Ishikawa (cell line): ENCODE results near the gene ADA.

ENCODE experiments used
- CEBPB ChIP-seq: IDR thresholded peaks from 2 replicates; pipeline ENCODE4 v1.6.1; 2012
- CREB1 ChIP-seq: IDR thresholded peaks from 2 replicates; pipeline ENCODE4 v1.6.1; 2012; ENCODE audit warnings: low read depth
- EGR1 ChIP-seq: IDR thresholded peaks from 2 replicates; pipeline ENCODE4 v1.6.1; 2012
- EP300 ChIP-seq: IDR thresholded peaks from 2 replicates; pipeline ENCODE4 v1.6.1; 2012; ENCODE audit warnings: borderline replicate concordance
- FOXM1 ChIP-seq: IDR thresholded peaks from 2 replicates; pipeline ENCODE4 v1.6.1; 2012; ENCODE audit warnings: low read depth, borderline replicate concordance
- NFIC ChIP-seq: IDR thresholded peaks from 2 replicates; pipeline ENCODE4 v1.6.1; 2012
- RAD21 ChIP-seq: IDR thresholded peaks from 2 replicates; pipeline ENCODE4 v1.6.1; 2012; ENCODE audit warnings: low read depth
- TAF1 ChIP-seq: IDR thresholded peaks from 2 replicates; pipeline ENCODE4 v1.6.1; 2012; ENCODE audit warnings: low read depth, mild to moderate bottlenecking
- TCF12 ChIP-seq: IDR thresholded peaks from 2 replicates; pipeline ENCODE4 v1.6.1; 2012; ENCODE audit warnings: low read depth
- TEAD4 ChIP-seq: IDR thresholded peaks from 2 replicates; pipeline ENCODE4 v1.6.1; 2012
- YY1 ChIP-seq: IDR thresholded peaks from 2 replicates; pipeline ENCODE4 v1.6.1; 2012; ENCODE audit warnings: low read depth
- ZBTB7A ChIP-seq: IDR thresholded peaks from 2 replicates; pipeline ENCODE4 v1.6.1; 2012; ENCODE audit warnings: low read depth
- TF ChIP-seq, protein P1 (sequence below): IDR thresholded peaks from 2 replicates; pipeline ENCODE4 v1.6.1; 2012
- TF ChIP-seq, protein P2 (sequence below): IDR thresholded peaks from 2 replicates; pipeline ENCODE4 v1.6.1; 2012; ENCODE audit warnings: low read depth, mild to moderate bottlenecking
- TF ChIP-seq, protein P3 (sequence below): IDR thresholded peaks from 2 replicates; pipeline ENCODE4 v1.6.1; 2012

ADA gene

DNA sequence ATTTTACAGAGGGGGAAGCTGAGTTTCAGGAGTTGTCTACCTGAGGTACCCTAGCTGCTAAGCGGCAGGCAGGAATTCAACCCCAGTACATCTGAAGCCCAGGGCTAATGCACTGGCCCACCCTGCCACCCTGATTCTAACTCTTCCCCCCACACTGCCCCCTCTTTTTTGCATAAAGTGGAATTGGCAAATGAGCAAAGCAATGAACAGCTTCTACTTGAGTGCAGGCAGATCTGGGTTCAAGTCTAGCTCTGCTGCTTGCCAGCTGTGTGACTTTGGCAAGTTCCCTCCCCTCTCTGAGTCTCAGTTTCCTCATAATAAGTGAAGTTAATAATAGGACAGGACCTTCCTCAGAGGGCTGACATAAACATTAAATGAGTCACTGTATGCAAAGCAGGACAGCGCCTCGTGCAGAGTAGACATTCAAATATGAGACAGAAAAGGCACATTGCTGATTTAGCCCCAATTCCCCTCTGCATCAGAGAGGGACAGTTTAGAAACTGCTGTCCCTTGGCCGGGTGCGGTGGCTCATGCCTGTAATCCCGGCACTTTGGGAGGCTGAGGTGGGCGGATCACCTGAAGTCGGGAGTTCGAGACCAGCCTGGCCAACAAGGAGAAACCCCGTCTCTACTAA, 4.7 kb downstream of the ADA start:
- TF ChIP-seq TAF1 (no peak), CEBPB (no peak), YY1 (no peak), EGR1 (no peak), ZBTB7A (no peak), FOXM1 (no peak), CREB1 (no peak), NFIC (no peak), TCF12 (no peak), TEAD4 (no peak), RAD21 (no peak), EP300 (no peak)
- TF ChIP-seq, protein P1, sequence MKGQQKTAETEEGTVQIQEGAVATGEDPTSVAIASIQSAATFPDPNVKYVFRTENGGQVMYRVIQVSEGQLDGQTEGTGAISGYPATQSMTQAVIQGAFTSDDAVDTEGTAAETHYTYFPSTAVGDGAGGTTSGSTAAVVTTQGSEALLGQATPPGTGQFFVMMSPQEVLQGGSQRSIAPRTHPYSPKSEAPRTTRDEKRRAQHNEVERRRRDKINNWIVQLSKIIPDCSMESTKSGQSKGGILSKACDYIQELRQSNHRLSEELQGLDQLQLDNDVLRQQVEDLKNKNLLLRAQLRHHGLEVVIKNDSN, result no peak
- TF ChIP-seq, protein P2, sequence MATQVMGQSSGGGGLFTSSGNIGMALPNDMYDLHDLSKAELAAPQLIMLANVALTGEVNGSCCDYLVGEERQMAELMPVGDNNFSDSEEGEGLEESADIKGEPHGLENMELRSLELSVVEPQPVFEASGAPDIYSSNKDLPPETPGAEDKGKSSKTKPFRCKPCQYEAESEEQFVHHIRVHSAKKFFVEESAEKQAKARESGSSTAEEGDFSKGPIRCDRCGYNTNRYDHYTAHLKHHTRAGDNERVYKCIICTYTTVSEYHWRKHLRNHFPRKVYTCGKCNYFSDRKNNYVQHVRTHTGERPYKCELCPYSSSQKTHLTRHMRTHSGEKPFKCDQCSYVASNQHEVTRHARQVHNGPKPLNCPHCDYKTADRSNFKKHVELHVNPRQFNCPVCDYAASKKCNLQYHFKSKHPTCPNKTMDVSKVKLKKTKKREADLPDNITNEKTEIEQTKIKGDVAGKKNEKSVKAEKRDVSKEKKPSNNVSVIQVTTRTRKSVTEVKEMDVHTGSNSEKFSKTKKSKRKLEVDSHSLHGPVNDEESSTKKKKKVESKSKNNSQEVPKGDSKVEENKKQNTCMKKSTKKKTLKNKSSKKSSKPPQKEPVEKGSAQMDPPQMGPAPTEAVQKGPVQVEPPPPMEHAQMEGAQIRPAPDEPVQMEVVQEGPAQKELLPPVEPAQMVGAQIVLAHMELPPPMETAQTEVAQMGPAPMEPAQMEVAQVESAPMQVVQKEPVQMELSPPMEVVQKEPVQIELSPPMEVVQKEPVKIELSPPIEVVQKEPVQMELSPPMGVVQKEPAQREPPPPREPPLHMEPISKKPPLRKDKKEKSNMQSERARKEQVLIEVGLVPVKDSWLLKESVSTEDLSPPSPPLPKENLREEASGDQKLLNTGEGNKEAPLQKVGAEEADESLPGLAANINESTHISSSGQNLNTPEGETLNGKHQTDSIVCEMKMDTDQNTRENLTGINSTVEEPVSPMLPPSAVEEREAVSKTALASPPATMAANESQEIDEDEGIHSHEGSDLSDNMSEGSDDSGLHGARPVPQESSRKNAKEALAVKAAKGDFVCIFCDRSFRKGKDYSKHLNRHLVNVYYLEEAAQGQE, result no peak
- TF ChIP-seq, protein P3, sequence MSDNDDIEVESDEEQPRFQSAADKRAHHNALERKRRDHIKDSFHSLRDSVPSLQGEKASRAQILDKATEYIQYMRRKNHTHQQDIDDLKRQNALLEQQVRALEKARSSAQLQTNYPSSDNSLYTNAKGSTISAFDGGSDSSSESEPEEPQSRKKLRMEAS, result no peak; the same call in 1 of the 2 replicates

DNA sequence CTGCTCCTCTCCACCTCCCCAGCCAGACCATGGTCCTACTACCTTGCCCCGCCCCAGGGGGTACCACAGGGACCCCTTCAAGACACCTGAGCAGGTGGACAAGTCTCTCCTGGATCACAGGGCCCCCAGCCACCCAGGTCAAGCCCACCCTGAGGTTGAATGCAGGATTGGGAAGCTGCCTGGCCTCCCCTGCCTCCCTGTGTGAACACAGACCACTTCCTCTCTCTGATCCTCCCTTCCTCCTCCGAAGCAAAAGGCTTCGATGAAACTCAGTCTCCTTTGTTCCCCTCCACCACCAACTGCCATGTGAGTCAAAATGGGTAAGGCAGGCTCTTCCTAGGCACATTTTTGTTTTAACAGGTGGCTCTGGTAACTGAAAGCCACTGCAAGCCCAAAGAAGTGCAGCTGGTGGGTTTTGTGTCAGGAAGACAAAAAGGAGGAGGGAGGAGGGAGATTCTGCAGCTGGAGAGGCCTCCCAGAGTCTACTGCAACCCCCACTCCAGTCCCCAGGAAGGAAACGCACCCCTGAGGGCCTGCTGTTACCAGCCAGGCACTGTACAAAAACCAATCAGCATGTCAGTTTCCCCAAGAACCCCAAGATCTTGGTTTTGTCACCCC, 5.4 kb downstream of the ADA start:
- TF ChIP-seq ZBTB7A (no peak), TCF12 (no peak), TEAD4 (no peak), TAF1 (no peak), NFIC (no peak), CEBPB (no peak), CREB1 (no peak), FOXM1 (no peak), EGR1 (no peak), RAD21 (no peak), EP300 (no peak), YY1 (no peak)
- TF ChIP-seq, protein P1, result no peak
- TF ChIP-seq, protein P2, result no peak
- TF ChIP-seq, protein P3, result no peak

DNA sequence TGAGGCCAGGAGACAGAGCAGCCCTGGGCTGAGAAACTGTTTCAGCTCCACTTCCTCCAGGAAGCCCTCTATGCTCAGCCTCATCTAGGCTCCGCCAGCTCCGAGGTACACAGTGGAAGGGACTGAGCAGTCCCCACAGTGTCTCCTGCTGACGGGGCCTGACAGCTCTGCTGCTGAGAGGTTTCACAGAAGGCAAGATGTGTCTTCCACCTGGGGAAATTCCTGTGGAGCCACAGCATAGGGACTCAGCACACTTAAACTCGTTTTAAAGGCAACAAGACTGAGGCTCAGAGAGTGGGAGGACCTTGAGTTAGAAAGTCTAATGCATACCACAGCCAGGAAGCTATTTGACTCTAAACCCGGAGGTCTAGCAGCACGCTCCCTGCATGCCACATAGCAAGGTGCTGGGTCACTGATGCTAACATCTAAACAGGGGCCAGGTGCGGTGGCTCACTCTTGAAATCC, 6.8 kb downstream of the ADA start:
- TF ChIP-seq EP300, result no peak
- no peak for TF ChIP-seq CEBPB
- no peak for TF ChIP-seq FOXM1
- no peak for TF ChIP-seq YY1
- no peak for TF ChIP-seq TAF1
- no peak for TF ChIP-seq TEAD4
- no peak for TF ChIP-seq TCF12
- no peak for TF ChIP-seq NFIC
- TF ChIP-seq, protein P1, result no peak
- TF ChIP-seq RAD21, result no peak
- TF ChIP-seq, protein P3, result no peak
- TF ChIP-seq, protein P2, result no peak
- no peak for TF ChIP-seq CREB1
- TF ChIP-seq ZBTB7A, result no peak
- TF ChIP-seq EGR1, result no peak
